Nephron progenitor cell (in vitro differentiated cells): ENCODE measurements around the gene ST6GALNAC3.

Experiments
- DNase-seq: peaks from one replicate; pipeline ENCODE4 v3.0.0; 2021
- H3K27ac Mint-ChIP-seq: 2 replicates; pipeline ENCODE4 v1.8.0; 2021; ENCODE audit warnings: mild to moderate bottlenecking, moderate library complexity, mixed read lengths
- H3K27me3 Mint-ChIP-seq: 2 replicates; pipeline ENCODE4 v1.8.0; 2021; ENCODE audit warnings: mild to moderate bottlenecking, low read depth, mixed read lengths; ENCODE audit not compliant: poor library complexity
- H3K36me3 Mint-ChIP-seq: 2 replicates; pipeline ENCODE4 v1.8.0; 2021; ENCODE audit warnings: low read depth, mixed read lengths
- H3K4me1 Mint-ChIP-seq: 2 replicates; pipeline ENCODE4 v1.8.0; 2021; ENCODE audit warnings: mixed read lengths
- H3K4me3 Mint-ChIP-seq: 2 replicates; pipeline ENCODE4 v1.8.0; 2021; ENCODE audit warnings: mild to moderate bottlenecking, moderate library complexity, mixed read lengths
- H3K9me3 Mint-ChIP-seq: 2 replicates; pipeline ENCODE4 v1.8.0; 2021; ENCODE audit warnings: mild to moderate bottlenecking, moderate library complexity, mixed read lengths
- TF ChIP-seq, protein P1 (sequence below): fragments of 200-600 bp; sonication (generic); IDR thresholded peaks from 2 replicates; pipeline ENCODE4 v1.5.0; 2021; ENCODE audit warnings: antibody characterized with exemption

ST6GALNAC3 gene

GRCh38 chr1:76102046-76102445 lies 27.5 kb downstream of the ST6GALNAC3 start:
- Mint-ChIP-seq H3K27me3 (no peaks in the 10 kb centered on the region), H3K36me3 (peaks cover 12% of the 10 kb centered on the region), H3K9me3 (no peaks in the 10 kb centered on the region), H3K4me3 (no peak overlapping the region), H3K27ac (no peak overlapping the region), H3K4me1 (peaks cover 12% of the 10 kb centered on the region)
- DNase-seq, result no peak
- TF ChIP-seq, protein P1, sequence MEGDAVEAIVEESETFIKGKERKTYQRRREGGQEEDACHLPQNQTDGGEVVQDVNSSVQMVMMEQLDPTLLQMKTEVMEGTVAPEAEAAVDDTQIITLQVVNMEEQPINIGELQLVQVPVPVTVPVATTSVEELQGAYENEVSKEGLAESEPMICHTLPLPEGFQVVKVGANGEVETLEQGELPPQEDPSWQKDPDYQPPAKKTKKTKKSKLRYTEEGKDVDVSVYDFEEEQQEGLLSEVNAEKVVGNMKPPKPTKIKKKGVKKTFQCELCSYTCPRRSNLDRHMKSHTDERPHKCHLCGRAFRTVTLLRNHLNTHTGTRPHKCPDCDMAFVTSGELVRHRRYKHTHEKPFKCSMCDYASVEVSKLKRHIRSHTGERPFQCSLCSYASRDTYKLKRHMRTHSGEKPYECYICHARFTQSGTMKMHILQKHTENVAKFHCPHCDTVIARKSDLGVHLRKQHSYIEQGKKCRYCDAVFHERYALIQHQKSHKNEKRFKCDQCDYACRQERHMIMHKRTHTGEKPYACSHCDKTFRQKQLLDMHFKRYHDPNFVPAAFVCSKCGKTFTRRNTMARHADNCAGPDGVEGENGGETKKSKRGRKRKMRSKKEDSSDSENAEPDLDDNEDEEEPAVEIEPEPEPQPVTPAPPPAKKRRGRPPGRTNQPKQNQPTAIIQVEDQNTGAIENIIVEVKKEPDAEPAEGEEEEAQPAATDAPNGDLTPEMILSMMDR, result no peak

GRCh38 chr1:76103034-76103433 lies 28.5 kb downstream of the ST6GALNAC3 start:
- H3K4me1 Mint-ChIP-seq, result peaks cover 17% of the 10 kb centered on the region
- TF ChIP-seq, protein P1, result no peak
- no peaks in the 10 kb centered on the region for H3K9me3 Mint-ChIP-seq
- peak overlapping the region; percentile 66 for H3K27ac Mint-ChIP-seq
- no peak for DNase-seq
- no peak overlapping the region for H3K4me3 Mint-ChIP-seq
- no peaks in the 10 kb centered on the region for H3K27me3 Mint-ChIP-seq
- peaks cover 15% of the 10 kb centered on the region for H3K36me3 Mint-ChIP-seq

DNA sequence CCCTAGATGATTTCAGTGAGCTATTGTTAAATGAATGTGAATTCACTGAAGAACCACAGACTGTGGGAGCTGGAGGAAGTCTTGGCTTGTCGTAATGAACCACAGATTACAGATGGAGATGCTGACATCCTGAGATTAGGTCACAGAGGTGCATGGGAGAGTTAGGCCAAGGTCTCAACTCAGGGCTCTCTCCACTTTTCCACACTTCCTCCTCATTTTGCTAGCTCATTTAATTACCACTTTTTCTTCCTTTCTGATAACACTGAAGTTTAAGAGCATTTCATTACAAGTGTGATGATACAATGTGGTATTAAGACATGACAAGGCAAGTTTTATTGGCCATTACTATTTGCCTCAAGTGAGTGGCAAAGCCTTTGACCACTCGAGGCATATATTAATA lies 30.8 kb downstream of the ST6GALNAC3 start:
- Mint-ChIP-seq H3K4me3 (no peak overlapping the region), H3K4me1 (peaks cover 33% of the 10 kb centered on the region), H3K36me3 (peaks cover 24% of the 10 kb centered on the region), H3K9me3 (peaks cover 3% of the 10 kb centered on the region), H3K27ac (no peak overlapping the region), H3K27me3 (peaks cover 4% of the 10 kb centered on the region)
- TF ChIP-seq, protein P1, result no peak
- DNase-seq, result no peak

- Mint-ChIP-seq H3K36me3 (peaks cover 33% of the 10 kb centered on the region), H3K4me1 (peaks cover 33% of the 10 kb centered on the region), H3K9me3 (peaks cover 12% of the 10 kb centered on the region), H3K27ac (no peak overlapping the region), H3K4me3 (no peak overlapping the region), H3K27me3 (peaks cover 4% of the 10 kb centered on the region)
- TF ChIP-seq, protein P1, result no peak
- no peak for DNase-seq
Observed at GRCh38 chr1:76106251-76106650, 31.7 kb downstream of the ST6GALNAC3 start.

DNA sequence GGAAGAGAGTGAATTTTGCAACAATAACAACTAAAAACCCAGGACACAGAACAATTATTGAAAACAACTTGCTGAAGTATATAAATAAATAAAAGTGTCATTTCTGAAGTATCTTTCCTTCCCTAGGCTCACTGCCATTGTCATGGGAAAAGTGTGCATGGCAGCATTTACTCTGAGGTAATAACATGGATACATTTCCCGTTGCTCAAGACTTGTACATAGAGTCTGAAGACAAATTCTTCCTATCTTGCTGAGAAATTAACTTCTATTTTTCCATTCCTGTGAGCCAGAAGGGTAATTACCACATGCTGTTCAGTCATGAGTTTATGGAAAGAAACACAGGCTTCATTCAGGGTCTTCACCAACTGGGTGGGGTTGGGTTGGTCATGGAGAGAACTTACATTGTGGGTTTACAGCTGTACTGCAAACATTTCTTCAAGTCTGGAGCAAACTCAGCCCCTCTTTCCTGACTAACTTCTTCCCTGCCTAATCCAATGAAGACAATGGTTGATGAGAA lies 32.2 kb downstream of the ST6GALNAC3 start:
- H3K36me3 Mint-ChIP-seq, result peaks cover 33% of the 10 kb centered on the region
- H3K4me1 Mint-ChIP-seq, result peaks cover 33% of the 10 kb centered on the region
- no peak overlapping the region for H3K27ac Mint-ChIP-seq
- no peak overlapping the region for H3K4me3 Mint-ChIP-seq
- H3K27me3 Mint-ChIP-seq, result peaks cover 4% of the 10 kb centered on the region
- no peak for DNase-seq
- H3K9me3 Mint-ChIP-seq, result peaks cover 13% of the 10 kb centered on the region
- TF ChIP-seq, protein P1, result no peak

- Mint-ChIP-seq H3K4me3 (no peak overlapping the region), H3K27ac (no peak overlapping the region), H3K9me3 (peaks cover 24% of the 10 kb centered on the region), H3K27me3 (peaks cover 4% of the 10 kb centered on the region), H3K4me1 (peaks cover 21% of the 10 kb centered on the region), H3K36me3 (peaks cover 33% of the 10 kb centered on the region)
- TF ChIP-seq, protein P1, result no peak
- no peak for DNase-seq
Observed at GRCh38 chr1:76109404-76109803, 34.9 kb downstream of the ST6GALNAC3 start.
